ENCODE results near the gene PRR23E.
A peak's percentile ranks its signal among the peaks of the same experiment; 100 is the strongest.

PRR23E gene

GRCh38 chr3:127182848-127183714 lies 9.8 kb upstream of the PRR23E start:
- peak overlapping the region; percentile 12 for H3K4me3 ChIP-seq (ENCODE audit: low read depth, low read length)
- no peak for TF ChIP-seq CTCF (IDR thresholded peaks at IDR 0.05; ENCODE audit: low read depth, low read length)
- H3K9me3 ChIP-seq (ENCODE audit: severe bottlenecking): peaks cover 4% of the 10 kb centered on the region
- DNase-seq: peak; percentile 93
- H3K36me3 ChIP-seq: no peaks in the 10 kb centered on the region
- peak overlapping the region; percentile 81 for H3K27ac ChIP-seq
- H3K27me3 ChIP-seq (ENCODE audit: insufficient read depth, low read depth, severe bottlenecking): no peaks in the 10 kb centered on the region

- no peak for TF ChIP-seq CTCF (IDR thresholded peaks at IDR 0.05; ENCODE audit: low read depth, low read length)
- Histone ChIP-seq H3K27me3 (ENCODE audit: insufficient read depth, low read depth, severe bottlenecking) (no peaks in the 10 kb centered on the region), H3K9me3 (ENCODE audit: severe bottlenecking) (peaks cover 4% of the 10 kb centered on the region), H3K36me3 (no peaks in the 10 kb centered on the region), H3K27ac (no peak overlapping the region), H3K4me3 (ENCODE audit: low read depth, low read length) (no peak overlapping the region)
- no peak for DNase-seq
Observed at GRCh38 chr3:127183931-127184869, 8.7 kb upstream of the PRR23E start.

- Histone ChIP-seq H3K27ac (no peak overlapping the region), H3K27me3 (ENCODE audit: insufficient read depth, low read depth, severe bottlenecking) (no peaks in the 10 kb centered on the region), H3K36me3 (no peaks in the 10 kb centered on the region), H3K4me3 (ENCODE audit: low read depth, low read length) (no peak overlapping the region), H3K9me3 (ENCODE audit: severe bottlenecking) (no peaks in the 10 kb centered on the region)
- no peak for TF ChIP-seq CTCF (IDR thresholded peaks at IDR 0.05; ENCODE audit: low read depth, low read length)
- DNase-seq: no peak
Observed at GRCh38 chr3:127184870-127185216, 8.1 kb upstream of the PRR23E start.

GRCh38 chr3:127185268-127185667 lies 7.7 kb upstream of the PRR23E start:
- no peak for TF ChIP-seq CTCF (IDR thresholded peaks at IDR 0.05; ENCODE audit: low read depth, low read length)
- no peak for DNase-seq
- Histone ChIP-seq H3K36me3 (no peaks in the 10 kb centered on the region), H3K27me3 (ENCODE audit: insufficient read depth, low read depth, severe bottlenecking) (no peaks in the 10 kb centered on the region), H3K9me3 (ENCODE audit: severe bottlenecking) (no peaks in the 10 kb centered on the region), H3K4me3 (ENCODE audit: low read depth, low read length) (no peak overlapping the region), H3K27ac (no peak overlapping the region)

GRCh38 chr3:127185962-127186674 lies 6.8 kb upstream of the PRR23E start:
- Histone ChIP-seq H3K27ac (no peak overlapping the region), H3K36me3 (no peaks in the 10 kb centered on the region), H3K27me3 (ENCODE audit: insufficient read depth, low read depth, severe bottlenecking) (no peaks in the 10 kb centered on the region), H3K9me3 (ENCODE audit: severe bottlenecking) (peaks cover 5% of the 10 kb centered on the region), H3K4me3 (ENCODE audit: low read depth, low read length) (no peak overlapping the region)
- no peak for DNase-seq
- TF ChIP-seq CTCF (IDR thresholded peaks at IDR 0.05; ENCODE audit: low read depth, low read length): no peak
